Measurements from ENCODE around the gene ACVR1. TPM values are rescaled to one million over a fixed set of nuclear protein-coding genes. Genes with fewer than 3 reads are reported as not detected.
"Not testable (repeated sequence)": the region's sequence is repeated elsewhere in the genome, so short reads cannot be mapped to it uniquely, and the experiment has no call there.

Gene ACVR1
- total RNA-seq, 1 experiment from 2014 or later, result 26.4 TPM

DNA sequence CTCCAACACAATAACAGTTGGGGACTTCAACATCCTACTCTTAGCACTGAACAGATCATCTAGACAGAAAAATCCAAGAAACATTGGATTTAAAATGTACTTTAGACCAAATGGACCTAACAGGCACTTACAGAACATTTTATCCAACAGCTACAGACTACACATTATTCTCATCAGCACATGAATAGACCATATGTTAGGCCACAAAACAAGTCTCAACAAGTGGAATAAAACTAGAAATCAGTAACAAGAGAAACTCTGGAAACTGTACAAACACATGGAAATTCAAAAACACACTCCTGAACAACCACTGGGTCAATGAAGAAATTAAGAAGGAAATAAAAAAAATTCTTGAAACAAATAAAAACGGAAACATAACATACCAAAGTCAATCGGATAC lies 117.5 kb downstream of the ACVR1 start:
- ChIA-PET POLR2A (no interaction called here), CTCF (interaction anchor here (0.9 kb wide), 1 partner anchor 266 kb away, joined by 3 read pairs; no protein-coding TSS in a partner anchor)
- intact Hi-C loops (cut with micrococcal nuclease), result loop anchor here (5.0 kb wide), 1 partner anchor 266 kb away; no protein-coding TSS in a partner anchor
- no peak for DNase-seq (ENCODE audit: unreplicated experiment)
- H3K4me3 Mint-ChIP-seq (ENCODE audit: unreplicated experiment), result no peak overlapping the region
- peaks cover 38% of the 10 kb centered on the region for H3K36me3 Mint-ChIP-seq (ENCODE audit: insufficient read depth, unreplicated experiment)
- BruUV-seq (replicated peaks), result no TSS peak
- peaks cover 15% of the 10 kb centered on the region for H3K9me3 Mint-ChIP-seq (ENCODE audit: unreplicated experiment)
- TF ChIP-seq CTCF (IDR thresholded peaks at IDR 0.05; ENCODE audit: unreplicated experiment), result no peak
- no peaks in the 10 kb centered on the region for H3K27me3 Mint-ChIP-seq (ENCODE audit: insufficient read depth, unreplicated experiment)
- peak overlapping the region; percentile 58 for H3K27ac Mint-ChIP-seq (ENCODE audit: low read depth, unreplicated experiment)
- peaks cover 6% of the 10 kb centered on the region for H3K4me1 Mint-ChIP-seq (ENCODE audit: insufficient read depth, unreplicated experiment)

GRCh38 chr2:157757500-157757899 lies 118.6 kb downstream of the ACVR1 start:
- intact Hi-C loops (cut with micrococcal nuclease), result loop anchor here (5.0 kb wide), 1 partner anchor 265 kb away; no protein-coding TSS in a partner anchor
- DNase-seq (ENCODE audit: unreplicated experiment), result no peak
- ChIA-PET POLR2A (interaction anchor here (0.6 kb wide), 1 partner anchor 178 kb away, joined by 4 read pairs; no protein-coding TSS in a partner anchor), CTCF (interaction anchor here (0.7 to 0.9 kb wide), 2 partner anchors 228 to 265 kb away, joined by 3 read pairs; no protein-coding TSS in a partner anchor)
- peaks cover 38% of the 10 kb centered on the region for H3K36me3 Mint-ChIP-seq (ENCODE audit: insufficient read depth, unreplicated experiment)
- no TSS peak for BruUV-seq (replicated peaks)
- no peak overlapping the region for H3K4me3 Mint-ChIP-seq (ENCODE audit: unreplicated experiment)
- TF ChIP-seq CTCF (IDR thresholded peaks at IDR 0.05; ENCODE audit: unreplicated experiment), result no peak
- peaks cover 6% of the 10 kb centered on the region for H3K4me1 Mint-ChIP-seq (ENCODE audit: insufficient read depth, unreplicated experiment)
- H3K27me3 Mint-ChIP-seq (ENCODE audit: insufficient read depth, unreplicated experiment), result no peaks in the 10 kb centered on the region
- H3K9me3 Mint-ChIP-seq (ENCODE audit: unreplicated experiment), result peaks cover 15% of the 10 kb centered on the region
- H3K27ac Mint-ChIP-seq (ENCODE audit: low read depth, unreplicated experiment), result no peak overlapping the region

- not testable (repeated sequence) for BruUV-seq (replicated peaks)
Observed at GRCh38 chr2:157756447-157756846, 119.7 kb downstream of the ACVR1 start.

GRCh38 chr2:157751462-157752058 lies 124.6 kb downstream of the ACVR1 start:
- Mint-ChIP-seq H3K27ac (ENCODE audit: low read depth, unreplicated experiment) (peak overlapping the region; percentile 54), H3K36me3 (ENCODE audit: insufficient read depth, unreplicated experiment) (peaks cover 33% of the 10 kb centered on the region), H3K9me3 (ENCODE audit: unreplicated experiment) (peaks cover 7% of the 10 kb centered on the region), H3K4me3 (ENCODE audit: unreplicated experiment) (no peak overlapping the region), H3K27me3 (ENCODE audit: insufficient read depth, unreplicated experiment) (no peaks in the 10 kb centered on the region), H3K4me1 (ENCODE audit: insufficient read depth, unreplicated experiment) (peaks cover 24% of the 10 kb centered on the region)
- peak; percentile 76 for DNase-seq (ENCODE audit: unreplicated experiment)
- BruUV-seq (replicated peaks), result no TSS peak
- CTCF ChIA-PET, result interaction anchor here (0.9 to 1.1 kb wide), 2 partner anchors 9 to 24 kb away, joined by 3 to 4 read pairs; no protein-coding TSS in a partner anchor
- POLR2A ChIA-PET, result interaction anchor here (0.6 kb wide), 2 partner anchors 85 to 991 kb away, joined by 3 read pairs; no protein-coding TSS in a partner anchor
- intact Hi-C loops (cut with micrococcal nuclease), result no loop called here
- peak; percentile 7 for TF ChIP-seq CTCF (IDR thresholded peaks at IDR 0.05; ENCODE audit: unreplicated experiment)

More at GRCh38 chr2:157756447-157756846, 119.7 kb downstream of the ACVR1 start:
- intact Hi-C loops (cut with micrococcal nuclease), result loop anchor here (5.0 kb wide), 1 partner anchor 264 kb away; no protein-coding TSS in a partner anchor
- peaks cover 43% of the 10 kb centered on the region for H3K36me3 Mint-ChIP-seq (ENCODE audit: insufficient read depth, unreplicated experiment)
- peaks cover 13% of the 10 kb centered on the region for H3K4me1 Mint-ChIP-seq (ENCODE audit: insufficient read depth, unreplicated experiment)
- CTCF ChIA-PET, result interaction anchor here (0.7 kb wide), 1 partner anchor 421 kb away, joined by 4 read pairs; no protein-coding TSS in a partner anchor
- H3K27me3 Mint-ChIP-seq (ENCODE audit: insufficient read depth, unreplicated experiment); H3K4me3 Mint-ChIP-seq (ENCODE audit: unreplicated experiment); H3K27ac Mint-ChIP-seq (ENCODE audit: low read depth, unreplicated experiment); POLR2A ChIA-PET; DNase-seq (ENCODE audit: unreplicated experiment): not testable (repeated sequence)
- peaks cover 15% of the 10 kb centered on the region for H3K9me3 Mint-ChIP-seq (ENCODE audit: unreplicated experiment)

Measured in MCF 10A (cell line).